HG03378 (cell line): Measurements from ENCODE around the gene ESRRG.

Experiments
- ATAC-seq: cut with Tn5 transposase; IDR thresholded peaks from one replicate; pipeline ENCODE4 v1.9.1; 2021; ENCODE audit warnings: mild to moderate bottlenecking, moderate library complexity; ENCODE audit not compliant: unreplicated experiment

ESRRG gene

DNA sequence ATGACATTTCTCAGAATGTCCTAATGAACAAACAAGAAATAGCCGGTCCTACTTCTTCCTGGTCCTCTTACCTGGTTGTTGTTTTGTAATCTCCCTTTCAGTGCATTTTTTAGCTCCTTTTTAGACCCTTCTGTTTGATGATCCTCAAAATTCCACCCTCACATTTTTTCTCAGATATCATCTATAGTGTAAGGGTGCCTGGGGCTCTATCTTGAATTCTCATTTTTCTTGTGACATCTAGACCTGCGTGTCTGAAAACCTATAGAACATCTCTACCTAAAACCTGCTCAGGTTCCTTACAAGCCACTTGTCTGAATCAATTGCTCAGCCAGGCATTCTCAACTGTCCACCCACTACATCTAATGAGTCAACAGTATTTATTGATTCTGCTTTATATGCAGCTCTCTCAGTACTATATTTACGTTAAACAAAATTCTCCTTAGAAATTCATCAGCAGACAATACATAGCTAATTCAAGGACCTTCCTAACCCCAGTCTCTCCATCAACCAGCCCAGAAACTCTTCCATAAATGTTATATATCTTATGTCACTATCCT, 263.5 kb downstream of the ESRRG start:
- ATAC-seq = no peak

GRCh38 chr1:216458812-216459211, 264.4 kb downstream of the ESRRG start:
- ATAC-seq = no peak

- ATAC-seq = no peak
These were observed 265.9 kb downstream of the ESRRG start for GRCh38 chr1:216457356-216457755.

DNA sequence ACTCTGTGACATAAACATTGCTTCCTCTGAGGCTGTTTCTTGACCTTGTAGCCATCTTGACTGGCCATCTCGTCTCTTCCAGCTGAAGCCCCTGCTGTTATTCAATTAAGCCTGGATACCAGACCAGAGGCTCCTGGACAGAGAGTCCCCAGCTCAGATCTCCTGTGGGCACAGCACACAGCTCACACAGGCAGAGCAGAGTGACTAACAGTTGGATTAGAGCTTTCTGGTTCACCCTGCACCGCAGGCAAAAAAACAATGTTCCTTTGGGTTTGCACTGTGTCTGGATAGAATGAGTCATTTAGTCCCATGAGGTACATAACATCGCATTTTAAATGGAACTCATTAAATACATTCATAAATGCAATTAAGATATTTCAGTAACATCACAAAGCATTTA, 266.5 kb downstream of the ESRRG start:
- no peak for ATAC-seq

- ATAC-seq = no peak
These were observed 269.5 kb downstream of the ESRRG start for GRCh38 chr1:216453777-216454176.
